ENCODE results near the gene PLCG2.

DNA sequence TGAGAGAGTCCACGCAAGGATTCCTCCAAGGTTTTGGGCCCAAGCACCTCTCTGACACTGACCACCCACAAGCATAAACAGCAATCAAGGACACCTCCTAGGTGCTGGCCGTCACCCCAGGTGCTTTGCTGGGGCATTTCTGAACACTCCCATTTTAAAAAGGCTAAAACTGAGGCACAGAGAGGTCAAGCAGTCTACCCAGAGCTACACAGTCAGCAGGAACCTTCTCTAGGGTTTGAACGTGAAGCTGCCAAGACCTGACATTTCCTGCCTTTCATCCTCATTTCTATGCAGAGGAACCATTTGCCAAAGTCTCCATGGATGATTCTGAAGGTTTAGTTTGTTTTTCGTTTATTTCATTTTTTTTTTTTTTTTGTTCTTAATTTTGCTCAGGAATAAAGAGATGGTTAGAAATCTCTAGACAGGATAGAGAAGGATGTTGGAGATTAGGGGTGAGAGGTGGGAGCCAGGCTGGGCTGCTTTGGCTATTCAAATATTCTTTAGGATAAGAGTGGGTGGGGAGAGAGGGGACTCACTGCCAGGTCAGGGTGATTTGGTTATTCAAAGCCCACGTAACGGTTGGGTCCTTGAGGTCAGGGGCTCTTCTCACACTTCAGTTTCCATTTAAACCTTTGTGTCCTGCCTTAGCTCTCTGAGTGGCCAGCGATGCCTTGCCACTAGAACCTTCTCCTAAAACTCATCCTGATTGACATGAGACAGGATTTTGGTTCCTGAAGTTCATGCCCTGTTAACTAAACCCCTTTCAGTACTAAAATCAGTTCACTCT lies 6.2 kb downstream of the PLCG2 start:
- no peak for TF ChIP-seq SP1 (IDR thresholded peaks at IDR 0.05)
- no peak for TF ChIP-seq NFRKB (IDR thresholded peaks at IDR 0.05)
